Tibial nerve (tissue), 3 donors: ENCODE measurements around the gene ROBO1.

Experiments used
- POLR2A ChIP-seq, 2 donors: fragments of 450-650 bp; IDR thresholded peaks; one replicate each; pipeline ENCODE4 v1.6.1; 2017; ENCODE audit warnings: antibody characterized with exemption in 2 of 2, mild to moderate bottlenecking in 2 of 2, moderate library complexity in 2 of 2
- TF ChIP-seq, protein P1 (sequence below), 5 experiments: fragments of 200-600 bp in 3 of 5; fragments of 450-650 bp in 2 of 5; sonication (generic) in 3 of 5; IDR thresholded peaks; one replicate each; pipeline ENCODE4 v1.5.1; 2016 to 2019; ENCODE audit warnings: antibody characterized with exemption in 5 of 5, mild to moderate bottlenecking in 3 of 5, moderate library complexity in 2 of 5

DNA sequence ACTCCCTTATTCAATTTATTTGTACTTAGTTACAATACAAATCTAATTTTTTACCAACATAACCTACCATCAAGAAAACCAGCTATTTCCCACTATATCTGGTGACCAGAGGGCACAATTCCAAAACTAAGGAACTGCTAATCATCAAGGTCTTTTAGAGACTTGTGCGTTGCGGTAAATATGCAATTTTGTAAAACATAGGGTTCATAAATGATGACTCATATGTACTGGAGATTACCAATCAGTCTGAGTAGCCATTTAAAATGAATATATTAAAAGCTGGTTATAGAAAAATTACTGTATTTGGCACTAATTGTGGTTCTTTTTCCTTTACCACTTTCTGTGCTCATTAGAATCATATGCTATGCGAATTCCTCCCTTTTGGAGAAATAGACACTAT lies 859.6 kb downstream of the ROBO1 start:
- TF ChIP-seq, protein P1, sequence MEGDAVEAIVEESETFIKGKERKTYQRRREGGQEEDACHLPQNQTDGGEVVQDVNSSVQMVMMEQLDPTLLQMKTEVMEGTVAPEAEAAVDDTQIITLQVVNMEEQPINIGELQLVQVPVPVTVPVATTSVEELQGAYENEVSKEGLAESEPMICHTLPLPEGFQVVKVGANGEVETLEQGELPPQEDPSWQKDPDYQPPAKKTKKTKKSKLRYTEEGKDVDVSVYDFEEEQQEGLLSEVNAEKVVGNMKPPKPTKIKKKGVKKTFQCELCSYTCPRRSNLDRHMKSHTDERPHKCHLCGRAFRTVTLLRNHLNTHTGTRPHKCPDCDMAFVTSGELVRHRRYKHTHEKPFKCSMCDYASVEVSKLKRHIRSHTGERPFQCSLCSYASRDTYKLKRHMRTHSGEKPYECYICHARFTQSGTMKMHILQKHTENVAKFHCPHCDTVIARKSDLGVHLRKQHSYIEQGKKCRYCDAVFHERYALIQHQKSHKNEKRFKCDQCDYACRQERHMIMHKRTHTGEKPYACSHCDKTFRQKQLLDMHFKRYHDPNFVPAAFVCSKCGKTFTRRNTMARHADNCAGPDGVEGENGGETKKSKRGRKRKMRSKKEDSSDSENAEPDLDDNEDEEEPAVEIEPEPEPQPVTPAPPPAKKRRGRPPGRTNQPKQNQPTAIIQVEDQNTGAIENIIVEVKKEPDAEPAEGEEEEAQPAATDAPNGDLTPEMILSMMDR (IDR thresholded peaks at IDR 0.05): no peak
- TF ChIP-seq POLR2A (IDR thresholded peaks at IDR 0.05): no peak
